Ramos (cell line): ENCODE data around the gene TTLL9.

Source experiments
- in situ Hi-C: fragments of 300-500 bp; cut with MboI; formaldehyde crosslinking; loops from one replicate; pipeline ENCODE4 v1.14.3; 2022; ENCODE audit warnings: low sequenced_read_pairs; ENCODE audit not compliant: unreplicated experiment

TTLL9 gene

DNA sequence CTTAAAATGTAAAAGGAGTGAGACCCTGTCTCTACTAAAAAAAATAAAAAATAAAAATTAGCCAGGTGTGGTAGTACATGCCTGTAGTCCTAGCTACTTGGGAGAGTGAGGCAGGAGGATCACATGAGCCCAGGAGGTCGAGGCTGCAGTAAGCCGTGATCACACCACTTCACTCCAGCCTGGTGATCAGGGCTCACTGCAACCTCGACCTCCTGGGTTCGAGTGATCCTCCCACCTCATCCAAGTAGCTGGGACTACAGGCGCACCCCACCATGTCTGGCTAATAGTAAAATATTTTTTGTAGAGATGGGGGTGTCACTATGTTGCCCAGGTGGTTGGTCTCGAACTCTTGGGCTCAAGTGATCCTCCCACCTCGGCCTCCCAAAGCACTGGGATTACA lies 17.0 kb upstream of the TTLL9 start:
- in situ Hi-C loops, result loop anchor here (10.0 kb wide), 2 partner anchors 101 to 241 kb away; partner anchors contain the start of gene PDRG1

DNA sequence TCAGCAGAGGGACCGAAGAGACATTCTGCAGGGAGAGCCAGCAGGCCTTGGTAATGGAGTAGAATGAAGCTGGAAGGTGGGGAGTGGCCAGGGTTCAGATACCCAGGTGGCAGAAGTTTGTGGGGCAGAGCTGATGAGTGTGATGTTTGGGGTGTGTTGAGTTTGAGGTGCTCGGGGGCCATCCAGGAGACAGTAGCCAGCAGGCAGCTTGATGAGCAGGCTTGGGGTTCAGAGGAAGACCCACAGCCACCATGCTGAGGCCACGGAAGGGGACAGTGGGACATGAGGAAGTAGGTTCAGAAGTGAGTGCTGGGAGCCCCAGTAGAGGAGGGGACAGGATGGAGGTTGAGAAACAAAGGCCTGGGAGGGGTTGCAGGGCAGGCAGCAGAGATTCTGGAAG lies 13.9 kb upstream of the TTLL9 start:
- in situ Hi-C loops, result loop anchor here (10.0 kb wide), 2 partner anchors 98 to 238 kb away; partner anchors contain the start of gene PDRG1

DNA sequence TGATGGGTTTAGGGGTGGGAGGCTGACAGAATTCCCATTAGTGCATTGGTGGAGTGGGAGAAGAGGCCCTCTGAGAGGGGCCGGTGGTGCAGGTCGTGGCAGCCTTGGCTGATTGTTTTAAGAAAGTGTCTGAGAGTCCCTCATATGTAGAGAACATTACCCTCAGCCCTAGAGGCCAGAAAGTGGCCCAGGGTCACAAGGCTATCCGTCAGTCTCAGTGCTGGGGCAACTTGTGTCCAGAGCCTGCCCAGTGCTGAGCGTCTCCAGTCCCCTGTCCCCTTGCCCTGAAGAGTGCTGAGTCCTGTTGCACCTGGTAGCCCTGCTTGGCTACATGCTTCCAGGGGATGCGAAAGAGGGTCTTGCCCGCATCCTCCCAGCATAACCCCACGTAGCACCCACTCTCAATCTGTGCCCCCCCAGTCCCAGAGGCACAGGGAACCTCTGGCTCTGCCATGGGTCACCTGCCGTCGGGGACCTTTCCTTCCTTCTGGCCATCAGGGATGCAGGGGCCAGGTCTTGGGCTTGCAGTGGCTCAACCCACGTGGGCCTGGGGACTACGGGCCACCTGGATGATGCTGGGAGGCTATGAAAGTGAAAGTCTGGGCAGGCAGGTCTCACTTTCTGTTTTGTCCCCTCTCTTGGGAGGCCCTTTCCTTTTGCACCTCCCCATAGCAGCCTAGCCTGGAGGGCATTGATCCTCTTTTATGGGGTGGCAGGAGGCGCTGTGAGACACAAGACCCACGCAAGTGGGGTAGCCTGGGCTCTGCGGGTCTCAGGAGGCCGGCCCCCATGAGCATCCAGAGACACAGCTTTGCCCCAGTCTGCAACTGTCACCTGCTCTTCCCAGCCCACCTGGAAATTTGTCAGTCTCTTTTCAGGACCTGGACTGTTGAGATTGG lies 12.3 kb upstream of the TTLL9 start:
- in situ Hi-C loops, result loop anchor here (10.0 kb wide), 2 partner anchors 97 to 237 kb away; partner anchors contain the start of gene PDRG1

DNA sequence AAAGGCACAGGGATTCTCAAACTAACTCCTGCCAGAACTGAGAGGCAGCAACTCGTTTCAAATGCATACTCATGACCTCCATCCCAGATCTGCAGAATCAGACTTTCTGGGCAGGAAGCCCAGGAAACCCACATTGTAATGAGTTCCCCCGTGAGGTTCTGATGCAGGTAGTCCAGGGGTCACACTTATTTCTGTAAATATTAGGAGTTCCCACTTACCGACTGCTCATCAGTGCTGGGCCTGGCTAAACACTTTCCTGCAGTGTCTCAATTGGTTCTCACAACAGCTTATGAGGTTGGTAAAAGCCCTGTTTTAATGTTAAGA lies 11.7 kb upstream of the TTLL9 start:
- in situ Hi-C loops, result loop anchor here (10.0 kb wide), 2 partner anchors 96 to 236 kb away; partner anchors contain the start of gene PDRG1

DNA sequence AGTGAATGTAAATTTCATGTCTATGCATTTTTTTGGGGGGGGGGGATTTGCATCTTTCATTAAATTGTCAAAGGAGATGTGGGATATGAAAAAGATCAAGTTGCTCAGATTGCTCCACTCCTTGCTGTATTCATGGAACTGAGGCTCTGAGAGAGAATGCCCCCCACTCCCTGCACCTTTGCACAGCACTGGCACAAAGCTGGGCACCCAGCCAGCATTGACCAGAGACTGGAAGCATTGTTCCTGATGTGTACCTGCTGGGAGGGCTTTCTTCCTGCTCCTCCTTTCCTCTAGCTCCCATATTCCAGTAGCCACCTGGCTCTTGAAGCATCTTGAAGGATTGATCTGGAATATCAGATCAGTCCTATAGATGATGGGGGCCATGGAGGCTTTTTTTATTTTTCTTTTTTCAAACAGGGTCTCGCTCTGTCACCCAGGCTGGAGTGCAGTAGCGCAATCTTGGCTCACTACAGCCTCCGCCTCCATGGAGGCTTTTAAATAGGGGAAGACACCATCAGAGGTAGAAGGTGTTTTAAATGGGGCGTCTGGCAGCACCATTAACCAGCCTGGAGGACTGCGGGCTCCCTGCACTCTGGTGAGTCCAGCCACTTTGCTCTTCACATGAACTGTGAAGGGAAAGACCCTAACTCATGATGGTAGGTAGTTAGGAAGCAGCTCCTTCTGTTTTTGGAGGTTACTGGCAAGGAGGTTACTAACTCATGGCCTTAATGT lies 11.0 kb upstream of the TTLL9 start:
- in situ Hi-C loops, result loop anchor here (10.0 kb wide), 2 partner anchors 95 to 235 kb away; partner anchors contain the start of gene PDRG1

DNA sequence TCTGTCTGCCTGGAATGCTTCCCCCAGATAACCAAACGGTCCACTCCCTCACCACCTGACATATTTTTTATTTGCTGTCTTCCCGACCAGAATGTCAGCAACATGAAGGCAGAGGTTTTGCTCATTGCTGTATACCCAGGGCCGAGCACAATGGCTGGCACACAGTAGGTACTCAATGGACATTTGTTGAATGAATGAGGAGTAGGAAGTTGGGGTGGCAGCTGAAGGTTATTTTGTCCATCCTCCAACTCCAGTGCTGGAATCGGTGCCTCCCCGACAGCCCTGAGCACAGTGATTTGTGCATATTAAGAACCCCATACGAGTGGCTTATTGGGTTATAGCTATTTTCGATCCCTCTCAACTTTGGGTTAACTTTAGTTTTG lies 10.4 kb upstream of the TTLL9 start:
- in situ Hi-C loops, result loop anchor here (10.0 kb wide), 2 partner anchors 95 to 235 kb away; partner anchors contain the start of gene PDRG1

DNA sequence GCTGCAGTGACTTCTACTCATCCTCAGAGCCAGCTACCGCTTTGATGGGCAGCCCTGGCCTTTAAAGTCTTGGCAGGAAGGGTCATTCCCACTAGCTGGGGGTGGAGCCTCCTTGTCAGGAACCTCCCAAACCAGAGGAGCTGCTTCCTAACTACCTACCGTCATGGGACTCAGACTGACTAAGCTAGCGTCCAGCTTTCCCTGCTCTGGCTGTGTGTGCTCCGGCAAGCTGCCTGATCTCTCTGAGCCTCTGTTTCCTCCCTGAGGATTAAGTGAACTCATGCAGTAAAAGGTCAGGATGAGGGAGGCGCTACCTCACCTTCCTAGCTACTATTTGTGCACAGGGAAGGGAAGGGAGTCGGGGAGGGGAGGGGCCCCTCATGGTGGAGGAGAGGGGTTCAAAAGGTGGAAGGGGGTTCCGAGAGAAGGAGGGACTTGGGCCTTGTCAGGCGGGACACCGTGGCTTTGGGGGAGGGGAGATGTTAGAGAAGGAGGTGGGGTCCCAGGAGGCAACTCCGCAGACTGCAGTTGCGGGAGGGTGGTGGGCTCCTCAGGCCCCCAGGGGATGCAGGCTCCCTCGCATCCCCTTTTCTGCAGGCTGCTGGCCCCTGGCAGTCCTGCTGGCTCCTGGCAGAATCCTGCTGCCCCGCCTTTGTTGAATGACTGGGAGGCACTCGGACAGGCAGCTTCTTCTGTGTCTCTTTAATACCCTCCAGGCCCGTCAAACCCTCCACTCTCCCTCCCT lies 9.9 kb upstream of the TTLL9 start:
- in situ Hi-C loops, result no loop called here

DNA sequence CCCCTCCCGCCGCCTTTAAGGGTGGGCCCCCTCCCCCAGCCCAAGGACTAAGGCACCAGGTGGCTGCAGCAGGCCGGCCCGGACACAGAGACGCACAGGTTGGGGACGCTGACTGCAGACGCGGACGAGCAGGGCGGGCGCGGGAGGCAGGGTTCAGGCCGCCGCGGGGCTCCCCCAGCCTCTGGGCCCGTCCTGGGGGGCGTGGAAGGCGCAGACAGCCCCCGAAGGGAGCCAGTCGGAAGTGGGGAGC lies 9.4 kb upstream of the TTLL9 start:
- in situ Hi-C loops, result no loop called here

DNA sequence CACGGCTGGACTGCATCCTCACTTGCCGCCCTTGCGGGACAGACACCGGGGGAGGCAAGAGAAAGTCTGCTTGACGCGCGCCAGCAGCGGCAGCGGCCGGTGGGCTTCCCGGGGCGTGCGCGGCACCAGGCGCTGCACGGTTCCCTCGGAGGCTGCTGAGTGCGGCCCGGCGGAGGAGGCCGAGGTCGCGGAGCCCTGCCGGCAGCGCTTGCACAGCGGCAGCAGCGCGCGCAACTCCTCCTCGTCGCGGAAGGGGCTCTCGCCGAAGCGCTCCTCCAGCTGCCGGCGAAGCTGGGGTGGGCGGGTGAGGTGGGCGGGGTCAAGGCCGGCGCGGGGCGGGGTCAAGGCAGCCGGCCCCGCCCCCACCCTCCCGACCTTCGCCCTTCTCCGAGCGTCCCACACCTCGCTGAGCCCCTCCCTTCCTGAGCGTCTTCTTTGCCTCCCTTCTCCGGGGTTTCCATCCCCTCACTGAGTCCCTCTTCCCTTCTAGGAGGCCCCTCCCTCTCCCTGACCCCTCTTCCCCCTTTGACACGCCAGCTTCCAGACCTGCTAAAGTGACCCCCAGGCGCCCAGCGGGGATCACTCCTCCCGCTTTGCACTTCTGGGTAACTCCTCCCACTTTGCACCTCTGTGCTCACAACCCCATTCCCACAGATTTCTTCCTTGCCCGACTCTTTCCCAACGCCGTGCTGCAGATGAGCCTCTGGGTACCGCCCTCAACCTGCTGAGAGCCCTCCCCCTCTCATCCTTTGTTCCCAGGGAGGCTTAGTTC lies 8.9 kb upstream of the TTLL9 start:
- in situ Hi-C loops, result no loop called here

DNA sequence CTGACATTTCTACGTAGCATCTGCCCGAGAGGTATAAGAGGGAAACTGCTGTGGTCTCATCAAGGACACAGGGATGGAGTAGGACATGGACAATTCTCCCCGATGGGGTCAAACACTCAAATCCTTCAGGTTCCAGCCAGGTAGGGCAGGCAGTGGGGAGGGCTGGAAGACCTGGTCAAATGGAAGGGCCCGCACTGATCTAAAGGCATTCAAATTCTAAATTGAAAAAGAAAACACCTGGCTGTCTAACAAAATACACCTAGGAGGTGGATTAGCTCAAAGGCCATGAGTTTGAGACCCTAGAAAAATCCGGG lies 8.3 kb upstream of the TTLL9 start:
- in situ Hi-C loops, result no loop called here

DNA sequence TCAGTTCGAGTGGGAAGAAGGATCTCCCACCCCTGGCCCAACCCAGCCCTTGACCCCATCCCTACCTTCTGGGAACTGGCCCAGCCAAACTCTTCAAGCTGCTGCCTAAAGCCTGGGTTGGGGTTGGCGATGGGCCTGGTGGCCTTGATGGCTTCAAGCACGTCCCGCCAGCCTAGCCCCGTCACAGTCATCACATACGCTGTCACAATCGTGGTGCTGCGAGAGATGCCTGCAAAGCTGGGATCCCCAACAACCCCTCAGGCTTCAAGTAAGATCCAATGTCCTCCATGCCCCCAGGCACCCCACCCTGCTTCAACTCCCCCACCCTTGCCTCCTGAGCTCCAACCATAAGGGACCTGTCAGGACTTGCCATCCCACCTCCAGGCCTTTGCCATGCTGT lies 7.9 kb upstream of the TTLL9 start:
- in situ Hi-C loops, result no loop called here

DNA sequence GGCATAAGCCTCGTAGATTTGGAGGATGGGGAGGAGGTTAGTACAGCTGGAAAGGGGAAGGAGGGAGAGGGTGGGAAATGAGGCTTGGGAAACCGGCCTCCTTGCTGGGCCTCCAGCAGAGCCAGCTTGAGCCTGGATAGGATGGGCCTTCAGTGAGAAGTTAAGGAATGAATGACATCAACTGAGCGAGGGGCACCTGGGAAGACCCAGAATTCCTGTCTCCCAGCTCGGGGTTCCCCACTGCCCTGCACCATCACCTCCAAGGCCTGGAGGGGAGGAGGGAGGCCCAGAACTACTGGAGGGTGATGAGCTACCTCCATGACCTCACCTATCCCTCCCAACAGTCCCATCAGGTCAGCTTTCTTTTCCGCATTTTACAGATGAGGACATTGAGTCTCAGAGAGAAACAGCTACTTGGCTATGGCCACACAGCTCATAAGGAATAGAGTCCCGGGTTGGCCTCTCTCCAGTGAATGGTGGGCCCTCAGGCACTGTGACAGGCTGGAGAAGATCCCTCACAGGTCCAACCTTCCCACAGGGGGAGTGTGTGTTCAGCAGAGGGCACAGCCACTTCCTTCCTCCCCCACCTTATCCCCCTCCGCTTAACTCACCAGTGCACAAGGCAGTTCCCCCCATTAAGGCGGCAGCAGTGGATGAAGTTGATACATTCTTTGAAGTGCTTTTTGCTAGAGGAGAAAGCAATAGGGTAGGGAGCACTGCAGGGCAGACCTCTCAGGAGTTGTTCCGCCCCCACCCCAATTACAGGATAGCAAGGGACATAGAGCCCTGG lies 6.9 kb upstream of the TTLL9 start:
- in situ Hi-C loops, result no loop called here

DNA sequence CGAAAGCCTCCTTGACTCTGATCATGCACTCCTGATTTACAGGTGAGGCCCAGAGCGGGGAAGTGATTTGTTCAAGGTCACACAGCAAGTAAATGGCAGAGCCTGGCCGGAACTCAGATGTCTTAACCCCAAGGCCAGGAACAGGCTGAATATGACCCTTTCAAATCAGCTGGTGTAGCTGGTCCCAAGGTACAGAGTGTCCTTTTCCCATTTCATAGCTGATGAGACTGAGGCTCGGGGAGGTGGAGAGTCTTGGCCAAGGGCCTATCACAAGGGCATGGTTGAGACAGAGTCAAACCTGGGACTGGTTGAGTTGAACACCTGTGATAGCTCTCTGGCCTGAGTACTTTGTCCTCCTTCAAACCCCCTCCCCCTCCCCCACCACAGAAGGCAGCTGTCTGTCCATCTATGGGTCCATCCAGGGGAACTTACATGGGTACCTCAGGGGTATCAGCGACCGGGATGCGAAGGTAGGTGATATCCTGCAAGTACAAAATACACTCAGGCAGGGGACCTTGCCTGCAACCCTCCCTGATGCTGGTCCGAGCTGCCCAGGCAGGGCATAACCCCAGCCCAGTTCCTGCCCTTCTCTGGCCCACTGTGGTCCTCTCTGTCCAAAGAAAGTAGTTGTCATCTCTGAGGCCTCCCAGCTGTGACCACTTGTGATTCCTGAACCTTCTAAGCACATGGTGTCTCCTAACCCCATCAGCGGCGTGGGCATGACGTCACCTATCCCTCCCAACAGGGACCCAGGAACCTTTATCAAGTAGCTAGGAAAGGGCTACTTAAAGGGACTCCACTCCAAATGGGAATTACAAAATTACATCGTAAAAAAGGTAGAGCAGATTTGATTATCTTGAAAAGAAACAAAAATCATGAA lies 5.7 kb upstream of the TTLL9 start:
- in situ Hi-C loops, result no loop called here

DNA sequence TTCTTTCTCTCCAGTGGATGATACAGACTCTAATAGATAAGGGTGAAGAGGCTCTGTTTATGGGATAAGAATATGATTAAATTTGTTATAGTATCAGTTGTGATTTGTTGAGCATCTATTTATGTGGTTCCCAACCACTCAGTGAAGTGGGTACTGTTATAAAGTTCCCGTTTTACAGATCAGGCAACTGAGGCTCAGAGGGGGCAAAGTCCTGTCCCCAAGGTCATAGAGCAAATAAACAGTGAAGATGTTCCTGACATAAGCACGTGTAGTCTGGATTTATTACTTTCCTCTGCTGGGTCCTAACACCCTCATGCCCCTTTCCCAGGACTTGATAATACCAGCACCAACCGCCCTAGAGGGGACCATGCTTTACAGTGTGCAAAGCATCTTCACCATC lies 4.2 kb upstream of the TTLL9 start:
- in situ Hi-C loops, result no loop called here

DNA sequence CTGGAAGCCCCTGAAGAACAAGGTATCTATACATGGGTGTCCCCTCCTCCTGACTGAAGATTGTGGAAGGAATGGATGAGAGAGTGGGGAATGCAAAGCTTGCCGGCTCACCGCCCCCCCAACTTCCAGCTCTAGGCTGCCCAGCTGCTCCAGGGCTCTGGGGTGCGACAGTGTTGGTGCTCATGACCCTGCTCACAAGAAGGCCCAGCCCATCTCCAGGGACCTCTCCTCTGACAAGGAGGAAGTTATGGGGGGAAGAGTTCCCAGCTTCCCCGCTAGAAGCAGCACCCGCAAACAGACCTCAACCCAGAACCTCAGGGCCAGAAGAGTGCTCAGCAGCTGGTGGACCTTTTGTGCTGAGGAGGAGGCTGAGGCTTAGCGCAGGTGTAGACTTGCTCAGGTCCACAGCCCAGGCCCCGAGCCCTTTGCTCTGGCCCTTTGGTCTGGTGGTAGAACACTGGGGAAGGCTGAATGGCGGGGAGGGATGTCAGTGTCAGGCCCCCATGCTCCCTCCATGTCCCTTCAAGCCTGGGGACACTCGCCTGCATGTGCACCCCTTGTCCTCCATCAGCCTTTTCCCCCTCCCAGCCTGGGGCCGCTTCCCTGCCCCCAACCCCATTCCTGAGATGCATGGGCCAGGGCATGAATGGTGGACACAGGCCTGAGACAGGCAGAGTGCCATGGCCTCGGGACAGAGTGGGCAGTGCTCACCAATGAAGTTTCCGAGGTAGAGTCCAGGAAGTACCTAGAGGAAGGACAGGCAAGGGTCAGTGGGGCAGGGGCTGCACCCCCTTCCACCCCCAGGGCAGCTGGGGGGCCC lies 1.4 kb upstream of the TTLL9 start:
- in situ Hi-C loops, result no loop called here

DNA sequence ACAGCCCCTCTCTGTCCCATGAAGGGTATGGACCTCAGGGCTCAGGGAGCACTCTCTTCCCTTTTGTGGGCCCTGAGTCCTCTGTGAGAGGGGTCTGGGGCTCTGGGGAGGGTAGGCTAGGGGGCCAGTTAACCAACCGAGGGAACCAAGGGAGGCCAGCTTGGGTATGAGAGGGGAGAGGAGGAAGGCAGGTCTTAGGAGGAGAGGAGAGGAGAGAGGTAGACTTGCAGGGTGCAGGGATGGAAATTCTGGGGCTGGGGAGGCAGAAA lies 827 bp upstream of the TTLL9 start:
- in situ Hi-C loops, result no loop called here

DNA sequence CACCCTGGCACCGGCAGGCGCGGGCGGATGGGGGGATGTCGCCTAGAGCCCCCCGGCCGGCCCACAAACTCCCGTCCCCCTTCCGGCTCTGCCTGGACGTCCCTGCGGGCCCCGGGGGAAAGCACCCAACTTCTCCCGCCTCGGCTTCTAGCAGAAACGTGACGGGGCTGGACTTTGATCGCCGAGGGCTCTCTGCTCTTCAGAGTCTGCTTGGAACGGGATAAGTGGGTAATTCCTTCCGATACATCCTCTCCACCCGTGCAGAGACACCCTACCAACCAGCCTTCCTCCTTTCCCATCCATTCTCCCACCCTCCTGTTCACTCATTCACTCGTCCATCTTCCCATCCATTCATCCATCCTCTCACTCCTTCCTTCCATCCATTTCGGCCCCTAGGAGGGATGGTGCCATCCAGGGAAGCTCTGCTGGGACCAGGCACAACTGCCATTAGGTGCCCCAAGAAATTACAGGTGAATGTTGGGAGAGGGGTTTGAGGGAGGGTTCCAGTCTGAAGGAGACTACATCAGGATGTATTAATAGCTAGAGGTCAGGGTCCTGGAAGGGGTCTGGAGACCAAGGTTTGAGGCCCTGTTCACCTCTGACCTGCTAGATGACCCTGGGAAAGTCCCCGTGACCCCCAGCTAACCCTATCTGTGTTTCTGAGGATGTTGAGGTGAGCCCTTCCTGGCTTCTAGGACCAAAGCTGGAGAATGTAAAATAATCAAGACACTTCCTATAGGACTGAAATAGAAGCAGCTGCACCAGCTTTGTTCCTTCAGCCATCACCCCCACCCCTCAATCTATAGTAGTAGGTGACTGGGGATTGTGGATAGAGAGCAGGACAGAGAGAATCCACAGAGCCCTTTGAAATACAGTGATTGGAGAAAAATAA lies 538 bp downstream of the TTLL9 start:
- in situ Hi-C loops, result no loop called here
